SH-SY5Y (cell line): ENCODE measurements around the gene SLC66A1.

Source experiments
- GATA2 ChIP-seq: IDR thresholded peaks from 2 replicates; pipeline ENCODE4 v1.6.1; 2011; ENCODE audit warnings: mild to moderate bottlenecking, low read depth, low read length
- GATA3 ChIP-seq: IDR thresholded peaks from 2 replicates; pipeline ENCODE4 v1.6.1; 2011; ENCODE audit warnings: low read depth, mild to moderate bottlenecking, low read length, moderate library complexity

Gene SLC66A1

GRCh38 chr1:19305880-19306279 is 6.2 kb upstream of the SLC66A1 start:
- TF ChIP-seq GATA2 (no peak), GATA3 (no peak)

GRCh38 chr1:19306941-19307340 is 5.2 kb upstream of the SLC66A1 start:
- TF ChIP-seq GATA2 (no peak), GATA3 (no peak)

GRCh38 chr1:19307794-19308508 is 4.2 kb upstream of the SLC66A1 start:
- TF ChIP-seq GATA3: no peak
- no peak for TF ChIP-seq GATA2

DNA sequence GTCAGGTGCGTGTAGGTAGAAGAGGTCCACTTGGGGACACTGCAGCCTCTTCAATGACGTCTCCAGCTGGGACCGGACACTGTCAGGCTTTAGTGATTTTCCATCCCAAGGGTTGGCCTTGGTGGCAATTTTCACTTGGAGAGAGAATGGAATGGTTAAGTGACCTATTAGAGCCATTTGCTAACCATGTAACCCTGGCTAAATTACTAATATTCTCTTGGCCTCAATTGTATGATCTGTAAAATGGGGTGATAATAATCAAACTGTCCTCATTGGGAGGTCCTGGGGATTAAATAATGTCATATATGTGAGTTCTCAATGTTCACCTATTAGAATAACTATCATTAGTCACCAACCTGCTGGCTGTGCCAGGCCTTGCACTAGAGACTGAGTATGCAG is 3.6 kb upstream of the SLC66A1 start:
- TF ChIP-seq GATA2 (no peak), GATA3 (no peak)

GRCh38 chr1:19309123-19309813 is 2.9 kb upstream of the SLC66A1 start:
- TF ChIP-seq GATA3: no peak
- TF ChIP-seq GATA2: no peak

GRCh38 chr1:19310061-19310460 is 2.1 kb upstream of the SLC66A1 start:
- no peak for TF ChIP-seq GATA3
- TF ChIP-seq GATA2: no peak

DNA sequence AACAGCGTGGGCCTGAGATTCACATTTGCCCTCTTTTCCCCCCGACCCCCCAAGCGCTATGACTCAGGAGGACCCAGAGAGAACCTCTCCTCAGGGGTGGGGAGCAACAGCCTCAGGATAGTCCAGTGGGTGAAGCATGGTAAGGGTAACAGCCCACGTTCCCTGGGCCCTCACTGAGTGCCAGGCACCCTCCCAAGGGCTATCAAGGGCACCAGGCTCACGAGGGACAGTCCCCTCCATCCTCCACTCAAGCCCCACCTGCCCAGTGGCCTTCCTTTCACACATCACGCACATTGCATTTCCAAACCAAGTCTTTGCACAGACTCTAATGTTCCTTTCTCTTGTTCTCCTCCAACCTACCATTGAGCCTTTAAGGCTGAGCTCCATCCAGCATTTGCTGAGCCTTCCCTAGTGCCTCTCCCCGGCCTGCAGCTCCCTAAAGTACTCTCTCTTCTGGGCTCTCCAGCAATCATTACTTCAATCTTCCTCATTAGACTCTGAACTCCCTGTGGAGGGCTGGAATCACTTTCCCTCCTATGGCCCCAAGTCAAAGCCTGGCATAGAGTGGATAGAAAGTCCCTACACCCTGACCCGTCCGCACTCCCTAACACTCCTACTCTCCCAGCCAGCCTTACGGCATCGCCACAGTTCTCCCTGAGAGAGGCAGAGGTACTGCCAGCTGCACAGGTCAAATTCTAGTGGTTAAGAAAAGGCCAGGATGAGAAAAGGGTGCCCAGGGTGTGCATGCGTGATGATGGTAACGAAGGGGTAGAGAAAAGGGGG is 1.2 kb upstream of the SLC66A1 start:
- TF ChIP-seq GATA2 (no peak), GATA3 (no peak)

GRCh38 chr1:19311503-19311930 is 609 bp upstream of the SLC66A1 start:
- TF ChIP-seq GATA3 (no peak), GATA2 (no peak)

GRCh38 chr1:19312782-19313635 is 883 bp downstream of the SLC66A1 start:
- TF ChIP-seq GATA2 (no peak), GATA3 (no peak)

- no peak for TF ChIP-seq GATA2
- no peak for TF ChIP-seq GATA3
Measured at GRCh38 chr1:19313636-19313959, 1.5 kb downstream of the SLC66A1 start.

DNA sequence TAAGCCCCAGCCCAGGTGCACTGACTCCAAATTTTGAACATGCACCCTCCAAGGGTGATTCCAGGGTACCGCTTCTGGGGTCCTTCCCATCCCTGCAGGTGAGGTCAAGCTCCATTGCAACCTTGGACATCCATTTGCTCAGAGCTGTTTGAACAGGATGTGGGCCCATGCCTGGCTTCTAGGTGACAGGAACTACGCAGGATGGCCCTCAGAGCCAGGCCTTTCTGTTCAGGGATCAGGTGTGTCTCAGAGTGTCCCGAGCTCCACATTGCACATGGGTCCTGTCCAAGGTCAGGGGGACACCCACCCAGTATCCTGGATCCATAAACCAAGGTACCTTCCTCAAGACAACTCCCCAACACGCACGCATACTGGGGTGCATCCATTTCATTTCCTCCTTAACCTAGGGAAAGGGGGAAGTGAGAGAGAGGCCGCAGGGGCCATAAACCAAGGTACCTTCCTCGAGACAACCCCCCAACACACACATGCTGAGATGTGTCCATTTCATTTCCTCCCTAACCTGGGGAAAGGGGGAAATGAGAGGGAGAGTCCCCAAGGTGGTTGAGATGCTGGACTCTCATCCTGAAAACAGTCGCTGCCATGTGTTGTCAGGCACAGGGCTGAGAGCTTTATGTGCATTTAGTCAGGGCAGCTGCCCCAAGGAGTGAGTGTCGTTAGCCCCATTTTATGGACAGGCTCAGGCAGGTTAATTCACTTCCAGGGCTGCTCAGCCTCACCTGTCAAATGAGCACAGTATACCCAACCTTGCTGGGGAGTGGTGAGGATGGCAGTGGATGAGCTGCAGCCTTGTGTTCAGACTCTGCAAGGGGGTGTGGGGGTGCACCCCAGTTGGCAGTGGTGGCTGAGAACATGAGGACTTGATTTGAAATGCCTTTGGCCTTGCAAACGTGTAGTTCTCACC is 2.1 kb downstream of the SLC66A1 start:
- no peak for TF ChIP-seq GATA2
- no peak for TF ChIP-seq GATA3

DNA sequence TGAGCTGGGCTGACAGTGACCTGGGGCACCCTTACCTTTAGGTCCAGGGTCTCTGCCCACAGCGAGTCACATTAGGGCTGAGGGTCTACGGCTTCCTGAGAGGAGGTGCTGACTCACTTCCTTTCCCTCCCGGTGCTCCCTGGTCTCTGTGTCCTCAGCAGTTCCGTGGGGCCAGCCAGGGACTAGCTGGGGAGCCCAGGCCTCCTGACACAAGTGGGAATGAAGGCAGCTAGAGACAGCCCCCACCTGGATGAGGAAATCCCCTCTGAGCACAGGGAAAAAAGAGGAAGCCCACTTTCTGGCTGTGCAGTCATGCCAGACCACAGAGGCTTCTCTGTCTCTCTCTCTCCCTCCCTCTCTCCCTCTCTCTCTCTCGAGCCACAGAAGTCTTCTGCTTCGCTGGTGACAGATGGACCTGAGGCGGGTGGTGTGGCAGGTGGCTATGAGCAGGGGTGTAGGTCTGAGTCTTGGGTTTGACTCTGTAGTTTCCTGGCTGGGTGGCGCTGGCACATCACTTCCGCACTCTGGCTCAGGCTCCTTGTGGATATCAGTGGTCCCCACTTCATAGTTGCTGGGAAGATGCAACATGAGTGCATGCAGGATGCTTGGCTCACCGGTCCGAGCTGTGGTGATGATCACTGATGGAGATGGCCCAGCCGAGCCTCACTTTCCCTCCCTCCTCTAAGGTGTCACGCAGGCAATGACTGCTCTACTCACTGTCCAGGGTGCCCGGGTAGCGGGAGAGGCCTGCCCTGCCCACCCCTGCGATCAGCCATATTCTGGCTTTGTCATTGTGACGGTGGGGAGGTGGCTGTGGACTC is 3.5 kb downstream of the SLC66A1 start:
- TF ChIP-seq GATA3: no peak
- no peak for TF ChIP-seq GATA2
